DND-41 (cell line): ENCODE results near the gene KLHL20.

Experiments
- CTCF ChIP-seq: IDR thresholded peaks from 2 replicates; pipeline ENCODE4 v1.5.1; 2012; ENCODE audit warnings: borderline replicate concordance, low read length, moderate library complexity, mild to moderate bottlenecking; ENCODE audit not compliant: poor library complexity, severe bottlenecking; ENCODE audit errors: extremely low read depth
- EZH2 ChIP-seq: IDR thresholded peaks from 3 replicates; pipeline ENCODE4 v1.6.1; 2012; ENCODE audit warnings: borderline replicate concordance, low read depth, mild to moderate bottlenecking, moderate library complexity, low read length, inconsistent platforms; ENCODE audit not compliant: severe bottlenecking

- TF ChIP-seq CTCF (no peak), EZH2 (no peak)
These were observed 109.7 kb downstream of the KLHL20 start, which contains the start of the genes CENPL and DARS2 for GRCh38 chr1:173824315-173825081.
